Mesothelial cell of epicardium (in vitro differentiated cells): ENCODE measurements around the gene EMX1. TPM values are rescaled to one million over a fixed set of nuclear protein-coding genes. Genes with fewer than 3 reads are reported as not detected.

Source experiments
- DNase-seq, 2 experiments: peaks; one replicate each; pipeline ENCODE4 v3.0.0; 2021; ENCODE audit warnings: low spot score in 2 of 2; ENCODE audit not compliant: unreplicated experiment in 2 of 2
- H3K27ac Mint-ChIP-seq: 2 replicates; pipeline ENCODE4 v1.8.0; 2021; ENCODE audit warnings: mixed read lengths
- H3K27me3 Mint-ChIP-seq: 2 replicates; pipeline ENCODE4 v1.8.0; 2021; ENCODE audit warnings: low read depth, mixed read lengths
- H3K36me3 Mint-ChIP-seq: 2 replicates; pipeline ENCODE4 v1.8.0; 2021; ENCODE audit warnings: mixed read lengths
- H3K4me1 Mint-ChIP-seq: 2 replicates; pipeline ENCODE4 v1.8.0; 2021; ENCODE audit warnings: mixed read lengths
- H3K4me3 Mint-ChIP-seq: 2 replicates; pipeline ENCODE4 v1.8.0; 2021; ENCODE audit warnings: mild to moderate bottlenecking, moderate library complexity, mixed read lengths
- H3K9me3 Mint-ChIP-seq: 2 replicates; pipeline ENCODE4 v1.8.0; 2021; ENCODE audit warnings: mixed read lengths
- total RNA-seq: library from RNA; stranded (reverse); gene quantifications from 3 replicates; pipeline ENCODE4 v1.2.1, GENCODE V29; 2021
- TF ChIP-seq, protein P1 (sequence below): fragments of 200-600 bp; sonication (generic); IDR thresholded peaks from one replicate; pipeline ENCODE4 v1.5.0; 2021; ENCODE audit warnings: antibody characterized with exemption; ENCODE audit not compliant: unreplicated experiment

Gene EMX1
- total RNA-seq, 1 donor from 2014 or later = not detected

DNA sequence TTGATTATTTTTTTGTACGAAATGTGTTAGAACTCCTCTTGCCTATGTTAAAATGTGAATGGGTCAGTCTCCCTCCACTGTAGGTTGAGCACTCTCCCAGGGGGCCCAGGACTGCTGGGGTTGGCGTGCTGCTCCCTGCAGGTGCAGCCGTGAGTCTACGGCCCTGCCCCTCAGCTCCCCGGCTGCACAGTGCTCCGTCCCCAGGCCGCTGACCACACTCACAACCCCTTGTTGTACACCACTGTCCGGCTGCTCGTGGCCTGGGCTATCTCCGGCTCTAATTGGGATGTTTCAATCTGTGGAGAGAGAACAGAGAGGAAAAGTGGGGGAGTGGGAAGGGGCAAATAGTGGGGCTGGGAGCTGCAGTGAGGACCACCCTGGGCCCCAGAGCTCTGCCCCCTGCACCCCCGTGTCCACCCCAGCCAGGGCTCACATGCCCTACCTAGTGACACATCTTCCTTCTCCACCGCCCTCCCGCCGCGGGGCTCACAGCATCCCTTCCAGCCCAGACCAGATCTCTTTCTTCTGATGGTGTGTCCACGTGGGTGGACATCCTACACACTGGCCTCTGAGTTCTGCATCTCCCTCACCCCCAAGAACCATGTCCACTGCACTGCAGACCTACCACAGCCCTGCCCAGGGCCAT is 27.6 kb downstream of the EMX1 start:
- H3K4me1 Mint-ChIP-seq = peaks cover 9% of the 10 kb centered on the region
- H3K27me3 Mint-ChIP-seq = no peaks in the 10 kb centered on the region
- no peaks in the 10 kb centered on the region for H3K9me3 Mint-ChIP-seq
- no peaks in the 10 kb centered on the region for H3K36me3 Mint-ChIP-seq
- H3K27ac Mint-ChIP-seq = no peak overlapping the region
- no peak overlapping the region for H3K4me3 Mint-ChIP-seq
- DNase-seq = no peak
- TF ChIP-seq, protein P1, sequence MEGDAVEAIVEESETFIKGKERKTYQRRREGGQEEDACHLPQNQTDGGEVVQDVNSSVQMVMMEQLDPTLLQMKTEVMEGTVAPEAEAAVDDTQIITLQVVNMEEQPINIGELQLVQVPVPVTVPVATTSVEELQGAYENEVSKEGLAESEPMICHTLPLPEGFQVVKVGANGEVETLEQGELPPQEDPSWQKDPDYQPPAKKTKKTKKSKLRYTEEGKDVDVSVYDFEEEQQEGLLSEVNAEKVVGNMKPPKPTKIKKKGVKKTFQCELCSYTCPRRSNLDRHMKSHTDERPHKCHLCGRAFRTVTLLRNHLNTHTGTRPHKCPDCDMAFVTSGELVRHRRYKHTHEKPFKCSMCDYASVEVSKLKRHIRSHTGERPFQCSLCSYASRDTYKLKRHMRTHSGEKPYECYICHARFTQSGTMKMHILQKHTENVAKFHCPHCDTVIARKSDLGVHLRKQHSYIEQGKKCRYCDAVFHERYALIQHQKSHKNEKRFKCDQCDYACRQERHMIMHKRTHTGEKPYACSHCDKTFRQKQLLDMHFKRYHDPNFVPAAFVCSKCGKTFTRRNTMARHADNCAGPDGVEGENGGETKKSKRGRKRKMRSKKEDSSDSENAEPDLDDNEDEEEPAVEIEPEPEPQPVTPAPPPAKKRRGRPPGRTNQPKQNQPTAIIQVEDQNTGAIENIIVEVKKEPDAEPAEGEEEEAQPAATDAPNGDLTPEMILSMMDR = no peak

DNA sequence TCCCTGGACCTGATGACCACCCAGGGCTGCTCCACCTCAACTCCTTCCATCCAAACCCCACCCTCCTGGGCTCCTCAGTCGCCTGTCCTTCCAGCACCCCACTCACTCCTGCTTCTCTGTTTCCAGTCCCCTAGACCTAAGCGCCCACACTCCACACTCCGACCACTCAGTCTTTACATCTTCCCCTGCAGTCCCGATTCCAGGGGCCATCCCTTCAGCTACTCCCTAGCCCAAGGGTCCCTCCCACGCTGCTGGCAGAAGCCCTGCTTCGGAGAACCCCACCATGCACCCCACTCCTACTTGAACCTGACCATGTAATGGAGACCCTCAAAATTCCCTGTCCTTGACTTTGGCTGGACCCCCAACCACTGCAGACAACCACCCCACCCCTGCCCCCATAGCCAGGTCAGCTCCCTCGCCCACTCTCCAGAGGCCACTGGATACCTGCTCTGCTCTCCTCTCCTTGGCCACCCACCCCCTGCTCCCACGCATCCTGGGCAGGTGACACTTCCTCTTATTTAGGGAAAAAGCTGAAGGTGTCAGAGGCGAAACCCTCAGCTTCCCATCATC is 28.2 kb downstream of the EMX1 start:
- Mint-ChIP-seq H3K4me3 (no peak overlapping the region), H3K27ac (no peak overlapping the region), H3K27me3 (no peaks in the 10 kb centered on the region), H3K9me3 (no peaks in the 10 kb centered on the region), H3K4me1 (peaks cover 6% of the 10 kb centered on the region), H3K36me3 (no peaks in the 10 kb centered on the region)
- TF ChIP-seq, protein P1 = no peak
- no peak for DNase-seq

DNA sequence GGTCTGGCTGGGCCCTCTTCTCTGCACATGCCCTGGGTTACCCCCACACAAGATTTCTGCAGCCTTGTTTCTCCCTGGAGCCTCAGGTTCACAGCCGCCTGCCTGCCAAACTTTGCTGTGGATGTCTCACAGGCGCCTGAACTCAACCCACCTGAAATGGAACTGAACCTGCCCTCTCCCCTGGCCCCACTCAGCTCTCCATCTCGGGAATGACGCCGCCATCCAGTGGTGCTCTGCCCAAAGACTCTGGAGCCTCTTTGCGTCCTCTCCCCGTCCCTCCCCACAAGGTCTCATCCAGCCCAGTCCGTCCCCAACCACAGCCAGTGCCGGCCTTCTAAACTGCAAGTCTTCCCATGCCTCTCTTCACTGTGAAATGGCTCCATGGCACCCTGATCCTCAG is 29.1 kb downstream of the EMX1 start:
- H3K36me3 Mint-ChIP-seq = no peaks in the 10 kb centered on the region
- peaks cover 4% of the 10 kb centered on the region for H3K4me1 Mint-ChIP-seq
- no peak for DNase-seq
- H3K27me3 Mint-ChIP-seq = no peaks in the 10 kb centered on the region
- H3K9me3 Mint-ChIP-seq = no peaks in the 10 kb centered on the region
- TF ChIP-seq, protein P1 = no peak
- H3K27ac Mint-ChIP-seq = no peak overlapping the region
- H3K4me3 Mint-ChIP-seq = no peak overlapping the region

DNA sequence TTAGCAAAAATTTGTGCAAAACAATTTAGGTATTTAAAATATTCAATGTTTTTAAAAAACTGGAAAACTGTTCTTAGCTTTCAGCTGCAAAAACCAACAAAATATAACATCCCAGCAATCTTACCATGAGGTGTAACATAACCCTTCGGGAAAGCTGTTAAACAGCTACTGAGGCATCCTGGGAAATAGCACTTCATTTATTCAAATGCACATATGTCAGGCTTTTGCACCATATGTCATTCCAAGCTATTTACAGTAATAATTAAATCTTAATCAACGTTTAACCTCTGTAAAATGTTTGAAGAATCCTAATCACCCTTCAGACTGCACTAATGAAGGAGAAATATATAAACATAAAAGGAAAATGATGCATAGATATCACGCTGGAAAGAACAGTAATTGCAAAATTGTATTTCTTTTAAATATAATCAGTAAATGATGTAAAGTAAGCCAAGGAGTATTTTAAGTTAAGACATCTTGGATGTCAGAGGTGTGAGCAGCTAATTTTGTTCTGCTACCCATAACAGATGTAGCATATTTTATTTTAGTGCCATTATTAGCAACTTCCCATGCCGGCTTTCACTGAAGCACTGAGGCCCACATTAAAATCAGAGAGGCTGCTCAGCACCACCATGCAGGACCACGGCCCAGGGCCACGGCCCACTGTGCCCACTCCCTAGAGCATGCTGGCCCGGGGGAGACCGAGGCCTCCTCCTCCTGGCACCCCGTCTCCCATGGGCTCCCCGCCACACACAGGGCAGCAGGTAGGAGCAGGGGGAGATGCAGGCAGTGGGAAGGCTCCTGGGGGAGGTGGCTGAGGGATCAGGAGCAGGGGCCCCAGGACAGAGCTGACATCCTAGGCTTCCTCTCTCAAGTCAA is 30.9 kb downstream of the EMX1 start:
- no peaks in the 10 kb centered on the region for H3K9me3 Mint-ChIP-seq
- H3K27ac Mint-ChIP-seq = no peak overlapping the region
- TF ChIP-seq, protein P1 = no peak
- H3K36me3 Mint-ChIP-seq = no peaks in the 10 kb centered on the region
- peaks cover 4% of the 10 kb centered on the region for H3K4me1 Mint-ChIP-seq
- no peaks in the 10 kb centered on the region for H3K27me3 Mint-ChIP-seq
- no peak for DNase-seq
- no peak overlapping the region for H3K4me3 Mint-ChIP-seq

DNA sequence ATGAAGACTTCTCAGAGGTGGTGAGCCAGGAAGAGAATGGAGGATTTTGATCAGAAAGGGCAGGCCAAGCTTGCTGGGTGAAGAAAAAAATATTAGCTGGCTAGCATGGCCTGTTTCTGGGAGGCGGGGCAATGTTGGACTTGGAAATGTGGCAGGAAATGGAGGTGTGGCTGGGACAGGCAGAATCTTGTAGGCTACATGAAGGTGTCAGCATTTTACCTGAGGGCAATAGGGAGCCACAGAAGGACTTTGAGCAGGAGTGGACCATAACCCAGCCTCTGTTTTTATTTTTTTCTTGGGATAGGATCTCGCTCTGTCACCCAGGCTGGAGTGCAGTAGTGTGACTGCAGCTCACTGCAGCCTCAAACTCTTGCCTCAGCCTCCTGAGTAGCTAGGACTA is 31.7 kb downstream of the EMX1 start:
- Mint-ChIP-seq H3K27me3 (no peaks in the 10 kb centered on the region), H3K9me3 (no peaks in the 10 kb centered on the region), H3K4me3 (no peak overlapping the region), H3K36me3 (no peaks in the 10 kb centered on the region), H3K4me1 (peaks cover 4% of the 10 kb centered on the region), H3K27ac (no peak overlapping the region)
- TF ChIP-seq, protein P1 = no peak
- no peak for DNase-seq
